Choroid plexus epithelial cell (primary cell): ENCODE data around the gene ASIC3.

Source experiments
- DNase-seq: peaks from one replicate; pipeline ENCODE4 v3.0.0-alpha.2; 2010; ENCODE audit warnings: low read depth
- H3K4me3 ChIP-seq: 2 replicates; pipeline ENCODE4 v1.5.1; 2011; ENCODE audit warnings: low read depth, mild to moderate bottlenecking, control low read depth, low read length, moderate library complexity
- TF ChIP-seq, protein P1 (sequence below): conservative IDR thresholded peaks from 2 replicates; pipeline ENCODE4 v1.5.1; 2011; ENCODE audit warnings: low read depth, mild to moderate bottlenecking, control low read depth, inconsistent platforms, low read length, moderate library complexity

Gene ASIC3

DNA sequence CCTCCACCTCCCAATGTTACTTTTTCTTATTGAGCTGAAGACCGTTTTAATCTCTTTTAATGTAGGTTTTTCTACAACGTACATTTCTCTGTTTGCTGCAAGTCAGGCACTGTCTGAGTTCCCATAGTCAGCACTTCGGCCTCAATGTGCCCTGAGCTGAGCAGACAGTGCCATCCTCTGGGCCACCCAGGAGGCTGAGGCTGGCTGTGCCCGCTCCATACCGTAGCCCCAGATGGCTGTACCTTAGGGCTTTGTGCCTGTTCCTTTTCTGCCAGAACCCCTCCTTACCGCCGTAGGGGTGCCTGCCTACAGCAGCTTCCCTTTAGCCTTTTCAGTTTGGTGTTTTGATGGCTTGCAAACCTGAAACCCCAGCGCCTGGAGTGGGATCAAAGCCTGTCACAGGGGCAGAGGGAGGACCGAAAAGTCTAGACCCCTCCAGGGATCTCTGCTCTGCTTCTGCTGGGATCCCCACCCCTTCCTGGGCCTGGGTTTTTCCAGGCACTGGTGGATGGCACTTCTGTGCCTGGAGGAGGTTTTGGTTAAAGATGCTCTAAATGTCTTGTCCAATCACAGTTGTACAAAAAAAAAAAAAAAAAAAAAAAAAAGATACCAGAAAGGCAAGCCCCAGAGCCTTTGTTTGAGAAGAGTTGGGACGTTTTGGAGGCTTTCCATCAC, 46.9 kb downstream of the ASIC3 start:
- no peak for DNase-seq
- TF ChIP-seq, protein P1, sequence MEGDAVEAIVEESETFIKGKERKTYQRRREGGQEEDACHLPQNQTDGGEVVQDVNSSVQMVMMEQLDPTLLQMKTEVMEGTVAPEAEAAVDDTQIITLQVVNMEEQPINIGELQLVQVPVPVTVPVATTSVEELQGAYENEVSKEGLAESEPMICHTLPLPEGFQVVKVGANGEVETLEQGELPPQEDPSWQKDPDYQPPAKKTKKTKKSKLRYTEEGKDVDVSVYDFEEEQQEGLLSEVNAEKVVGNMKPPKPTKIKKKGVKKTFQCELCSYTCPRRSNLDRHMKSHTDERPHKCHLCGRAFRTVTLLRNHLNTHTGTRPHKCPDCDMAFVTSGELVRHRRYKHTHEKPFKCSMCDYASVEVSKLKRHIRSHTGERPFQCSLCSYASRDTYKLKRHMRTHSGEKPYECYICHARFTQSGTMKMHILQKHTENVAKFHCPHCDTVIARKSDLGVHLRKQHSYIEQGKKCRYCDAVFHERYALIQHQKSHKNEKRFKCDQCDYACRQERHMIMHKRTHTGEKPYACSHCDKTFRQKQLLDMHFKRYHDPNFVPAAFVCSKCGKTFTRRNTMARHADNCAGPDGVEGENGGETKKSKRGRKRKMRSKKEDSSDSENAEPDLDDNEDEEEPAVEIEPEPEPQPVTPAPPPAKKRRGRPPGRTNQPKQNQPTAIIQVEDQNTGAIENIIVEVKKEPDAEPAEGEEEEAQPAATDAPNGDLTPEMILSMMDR: no peak
- H3K4me3 ChIP-seq: no peak overlapping the region

DNA sequence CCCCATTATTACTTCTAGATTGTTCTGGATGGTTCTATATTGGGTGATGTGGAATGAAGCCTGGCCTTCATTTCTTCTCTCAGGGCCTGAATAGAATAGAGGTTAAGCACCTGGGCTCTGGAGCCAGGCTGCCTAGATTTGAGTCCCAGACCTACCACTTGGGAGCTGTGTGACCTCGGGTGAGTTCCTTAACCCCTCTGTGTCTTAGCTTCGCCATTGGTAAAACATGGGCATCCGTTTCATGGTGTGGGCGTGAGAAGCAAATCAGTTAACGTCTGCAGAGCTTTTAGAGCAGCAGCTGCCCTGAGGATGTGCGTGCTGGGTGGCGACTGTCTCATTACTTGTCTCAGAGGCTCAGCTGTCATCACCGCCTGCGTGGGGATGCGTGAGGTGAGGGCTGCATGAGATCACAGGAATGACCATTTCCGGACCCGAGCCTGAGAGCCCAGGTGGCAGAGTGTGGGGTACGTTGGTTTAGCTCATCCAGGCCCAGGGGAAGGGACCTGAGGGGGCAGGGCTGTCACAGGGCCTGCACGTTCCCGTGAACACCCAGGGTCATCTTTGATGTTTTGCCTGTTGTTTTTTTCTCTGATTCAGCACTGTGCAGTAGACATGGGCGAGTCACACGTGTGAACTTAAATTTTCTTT, 47.6 kb downstream of the ASIC3 start:
- no peak overlapping the region for H3K4me3 ChIP-seq
- TF ChIP-seq, protein P1: no peak
- no peak for DNase-seq

DNA sequence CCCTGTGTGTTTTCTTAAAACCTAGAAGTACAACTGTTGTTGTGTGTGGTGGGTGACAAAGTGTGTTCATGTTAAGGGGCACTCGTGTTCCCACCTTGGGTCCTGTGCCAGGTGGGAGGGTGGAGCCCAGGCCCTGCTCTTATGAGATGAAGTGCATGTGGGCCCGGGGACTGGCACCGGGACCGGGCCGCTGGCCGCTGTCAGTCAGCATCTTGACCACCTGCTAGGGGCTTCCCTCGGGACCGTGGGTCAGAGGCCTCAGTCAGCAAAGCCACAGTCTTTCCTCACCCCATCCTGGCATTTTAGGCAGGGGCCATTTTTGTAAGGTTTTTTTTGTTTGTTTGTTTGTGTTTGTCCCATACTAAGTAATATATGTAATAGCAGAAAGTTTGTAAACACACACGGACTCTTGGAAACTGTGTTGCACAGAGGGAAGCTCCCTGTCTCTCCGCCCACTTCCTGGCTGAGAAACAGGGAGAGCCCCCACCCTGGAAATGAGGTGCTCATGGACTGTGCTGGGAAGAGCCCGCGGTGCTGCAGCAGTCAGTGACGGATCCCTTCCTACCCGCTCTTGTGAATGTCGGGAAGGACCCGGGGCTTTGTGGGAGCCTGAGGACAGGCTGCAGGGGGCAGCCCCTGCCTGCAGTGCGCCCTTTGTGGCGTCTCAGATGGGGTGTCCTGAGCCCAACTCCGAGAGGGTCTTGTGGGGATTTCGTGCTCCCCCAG, 51.3 kb downstream of the ASIC3 start:
- TF ChIP-seq, protein P1: no peak
- DNase-seq: peak; percentile 31
- H3K4me3 ChIP-seq: no peak overlapping the region

DNA sequence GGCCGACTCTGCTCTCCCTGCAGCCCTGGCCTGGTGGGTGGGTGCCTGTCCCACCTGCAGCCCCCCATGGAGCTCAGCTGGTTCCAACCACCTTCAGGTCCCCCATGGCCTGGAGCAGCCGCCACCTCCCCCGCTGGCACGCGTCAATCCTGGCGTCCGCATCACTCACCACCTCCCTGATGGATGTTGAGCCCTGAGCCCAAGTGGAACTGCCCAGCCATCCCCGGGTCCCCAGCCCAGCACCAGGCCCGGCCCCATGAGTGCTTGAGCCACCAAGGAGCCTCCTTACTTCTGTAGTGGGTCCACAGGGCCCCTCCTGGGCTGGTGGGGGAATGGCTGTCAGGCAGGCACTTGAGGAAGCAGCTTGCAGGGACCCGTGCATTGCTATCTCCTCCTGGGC, 52.6 kb downstream of the ASIC3 start:
- no peak for DNase-seq
- H3K4me3 ChIP-seq: no peak overlapping the region
- TF ChIP-seq, protein P1: no peak

DNA sequence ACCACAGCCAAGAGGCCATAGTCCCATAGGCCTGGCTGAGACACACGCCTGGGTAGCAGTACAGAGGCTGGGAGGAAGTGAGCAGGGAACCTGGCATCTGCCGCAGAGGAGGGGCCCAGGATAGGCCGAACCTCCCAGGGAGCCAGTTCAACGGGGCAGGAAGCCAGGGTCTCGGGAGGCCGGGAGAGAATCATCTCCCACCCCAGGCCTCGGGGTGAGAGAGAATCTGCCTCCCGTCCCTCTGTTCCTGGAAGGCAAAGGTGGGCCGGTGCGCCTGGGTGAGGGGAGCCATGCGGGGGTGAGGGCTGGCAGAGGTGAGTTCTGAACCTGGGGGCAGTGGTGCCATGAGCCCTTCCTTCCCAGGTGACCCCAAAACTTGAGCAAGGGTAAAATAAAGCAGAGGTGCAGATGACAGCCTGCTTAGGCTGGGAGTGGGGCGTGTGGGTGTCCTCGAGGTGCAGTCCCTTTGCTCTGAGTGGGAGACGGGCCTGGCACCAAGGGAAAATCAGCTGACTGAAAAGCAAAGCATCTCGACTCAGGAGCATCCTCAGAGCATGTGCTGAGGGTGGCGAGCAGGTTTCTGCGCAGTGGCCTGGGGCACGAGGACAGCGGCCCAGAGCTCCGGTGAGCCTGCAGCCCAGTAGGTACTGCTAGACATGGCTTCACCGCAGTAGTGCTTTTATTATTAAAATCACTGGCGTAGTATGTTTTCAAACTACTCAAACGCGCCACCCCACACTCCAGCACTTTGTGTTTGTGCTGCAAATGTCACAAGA, 53.5 kb downstream of the ASIC3 start:
- H3K4me3 ChIP-seq: no peak overlapping the region
- DNase-seq: no peak
- TF ChIP-seq, protein P1: no peak
